ENCODE data around the gene SRPRB.
A peak's percentile ranks its signal among the peaks of the same experiment; 100 is the strongest.

Gene SRPRB, protein sequence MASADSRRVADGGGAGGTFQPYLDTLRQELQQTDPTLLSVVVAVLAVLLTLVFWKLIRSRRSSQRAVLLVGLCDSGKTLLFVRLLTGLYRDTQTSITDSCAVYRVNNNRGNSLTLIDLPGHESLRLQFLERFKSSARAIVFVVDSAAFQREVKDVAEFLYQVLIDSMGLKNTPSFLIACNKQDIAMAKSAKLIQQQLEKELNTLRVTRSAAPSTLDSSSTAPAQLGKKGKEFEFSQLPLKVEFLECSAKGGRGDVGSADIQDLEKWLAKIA

DNA sequence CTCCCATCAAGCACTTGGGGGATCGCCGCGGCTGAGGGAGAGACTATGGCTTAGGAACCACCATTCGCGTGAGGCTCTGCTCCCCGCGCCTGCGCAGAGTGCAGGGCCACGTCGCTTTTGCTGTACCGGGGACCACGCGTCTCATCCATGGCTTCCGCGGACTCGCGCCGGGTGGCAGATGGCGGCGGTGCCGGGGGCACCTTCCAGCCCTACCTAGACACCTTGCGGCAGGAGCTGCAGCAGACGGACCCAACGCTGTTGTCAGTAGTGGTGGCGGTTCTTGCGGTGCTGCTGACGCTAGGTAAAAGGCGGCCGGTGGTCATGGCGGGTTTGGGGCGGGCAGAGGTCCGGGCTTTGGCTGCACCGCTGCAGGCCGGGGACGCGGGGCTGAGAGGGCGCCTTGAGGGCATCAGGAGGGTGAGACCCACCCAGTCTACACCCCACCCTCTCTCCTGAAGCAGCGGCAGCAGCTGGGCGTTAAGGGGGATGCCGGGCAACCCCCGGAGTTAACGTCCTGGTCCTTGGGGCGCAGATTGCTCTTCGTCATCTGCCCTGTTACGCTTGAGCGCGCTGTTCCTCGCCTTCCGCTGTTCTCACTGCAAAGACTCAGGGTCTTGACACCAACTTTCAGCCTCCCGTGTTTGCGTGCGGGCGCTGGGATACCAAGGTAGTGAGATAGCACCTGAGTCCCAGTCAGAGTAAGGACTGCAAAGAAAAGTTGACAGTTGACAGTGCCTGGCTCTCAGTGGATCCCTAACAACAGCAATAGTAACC lies at the start of gene SRPRB:
Gene SRPRB (plus strand): TSS at position 114 of the 774 bp plus-strand sequence. CDS start 34 bp downstream, at position 148.
- DNase-seq = peak; percentile 95

DNA sequence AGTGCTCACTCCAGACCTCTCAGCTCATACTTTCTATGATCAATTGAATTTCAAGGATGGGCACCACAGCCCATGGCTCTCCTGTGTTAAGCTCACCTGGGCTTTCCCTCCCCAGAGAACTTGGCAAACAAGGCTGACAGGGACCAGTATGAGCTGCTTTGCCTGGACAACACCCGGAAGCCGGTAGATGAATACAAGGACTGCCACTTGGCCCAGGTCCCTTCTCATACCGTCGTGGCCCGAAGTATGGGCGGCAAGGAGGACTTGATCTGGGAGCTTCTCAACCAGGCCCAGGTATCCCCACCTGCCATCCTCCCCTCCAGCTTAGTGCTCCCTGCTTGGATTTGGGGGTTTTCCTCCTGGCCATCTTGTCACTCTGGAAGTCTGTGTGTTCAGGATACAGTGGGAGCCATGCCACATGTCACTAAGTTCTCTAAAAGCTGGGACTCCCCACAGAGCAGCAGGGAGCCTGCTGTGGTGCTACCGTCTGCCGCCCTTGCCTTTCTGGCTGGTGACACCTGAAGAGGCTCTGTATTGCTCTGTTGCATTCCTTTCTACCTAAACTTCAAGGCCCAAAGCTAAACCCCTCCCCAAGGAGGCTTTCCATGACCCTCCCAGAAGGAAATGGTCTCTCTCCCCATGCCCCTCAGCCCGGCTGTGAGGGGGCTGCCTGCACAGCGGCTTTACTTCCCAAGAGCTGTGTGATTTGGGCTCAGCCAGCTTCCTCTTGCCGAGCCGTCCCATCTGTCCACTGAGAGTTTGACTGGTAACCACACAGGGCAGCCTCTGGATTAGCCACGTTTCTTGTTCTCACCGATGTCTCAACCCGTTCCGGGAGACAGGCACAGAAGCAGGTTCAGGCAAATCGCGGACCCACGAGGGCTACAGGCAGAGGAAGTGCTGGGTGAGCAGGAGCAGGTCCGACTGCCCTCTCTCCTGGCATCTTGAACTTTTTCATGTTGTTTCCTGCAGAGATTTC lies 48.6 kb upstream of the SRPRB start:
- DNase-seq = no peak

DNA sequence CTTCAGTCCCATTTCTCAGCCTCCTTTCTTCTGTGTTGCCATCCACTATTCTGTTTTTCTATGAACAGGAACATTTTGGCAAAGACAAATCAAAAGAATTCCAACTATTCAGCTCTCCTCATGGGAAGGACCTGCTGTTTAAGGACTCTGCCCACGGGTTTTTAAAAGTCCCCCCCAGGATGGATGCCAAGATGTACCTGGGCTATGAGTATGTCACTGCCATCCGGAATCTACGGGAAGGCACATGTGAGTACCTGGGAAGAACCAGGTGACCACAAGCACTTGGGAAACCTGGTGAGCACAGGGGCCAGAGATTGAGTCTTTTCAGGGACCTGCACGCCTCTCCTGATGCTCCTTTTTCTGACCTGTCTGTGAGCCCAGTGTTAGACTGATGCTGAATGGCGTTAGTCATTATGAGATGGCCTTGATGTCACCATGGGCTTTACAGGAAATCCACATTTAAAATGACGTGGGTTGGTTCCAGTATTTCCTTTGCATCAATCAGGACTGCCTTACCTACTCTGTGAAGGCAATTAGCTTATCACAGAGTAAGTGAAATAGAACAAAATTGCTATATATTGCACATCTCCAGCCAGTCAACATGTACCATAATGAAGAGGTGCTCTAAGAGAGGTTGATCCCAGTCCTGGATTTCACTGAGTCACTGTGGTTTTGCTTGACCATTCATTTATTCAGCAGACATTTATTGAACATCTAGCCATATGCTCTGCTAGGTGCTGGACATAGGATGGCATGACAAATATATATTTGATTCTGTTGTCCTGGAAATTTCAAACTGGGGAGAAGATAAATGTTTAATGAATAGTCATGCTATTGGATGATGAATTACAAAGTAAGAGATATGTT lies 47.7 kb upstream of the SRPRB start:
- no peak for DNase-seq

DNA sequence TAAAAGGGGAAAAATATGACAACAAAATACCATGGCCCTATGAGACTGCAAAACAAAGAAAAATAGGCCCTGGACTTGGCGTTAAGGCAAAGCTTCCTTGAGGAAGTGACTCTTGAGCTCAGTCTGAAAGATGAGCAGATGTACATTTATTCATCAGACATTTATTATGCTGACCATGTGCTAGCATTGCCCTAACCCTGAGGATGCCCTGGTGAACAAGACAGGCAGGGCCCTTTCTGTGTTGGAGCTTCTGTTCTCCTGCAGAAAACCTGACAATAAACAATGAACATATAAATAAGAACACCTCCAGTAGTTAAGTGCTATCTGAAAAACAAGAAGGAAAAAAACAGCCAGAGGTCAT lies 47.1 kb upstream of the SRPRB start:
- no peak for DNase-seq

DNA sequence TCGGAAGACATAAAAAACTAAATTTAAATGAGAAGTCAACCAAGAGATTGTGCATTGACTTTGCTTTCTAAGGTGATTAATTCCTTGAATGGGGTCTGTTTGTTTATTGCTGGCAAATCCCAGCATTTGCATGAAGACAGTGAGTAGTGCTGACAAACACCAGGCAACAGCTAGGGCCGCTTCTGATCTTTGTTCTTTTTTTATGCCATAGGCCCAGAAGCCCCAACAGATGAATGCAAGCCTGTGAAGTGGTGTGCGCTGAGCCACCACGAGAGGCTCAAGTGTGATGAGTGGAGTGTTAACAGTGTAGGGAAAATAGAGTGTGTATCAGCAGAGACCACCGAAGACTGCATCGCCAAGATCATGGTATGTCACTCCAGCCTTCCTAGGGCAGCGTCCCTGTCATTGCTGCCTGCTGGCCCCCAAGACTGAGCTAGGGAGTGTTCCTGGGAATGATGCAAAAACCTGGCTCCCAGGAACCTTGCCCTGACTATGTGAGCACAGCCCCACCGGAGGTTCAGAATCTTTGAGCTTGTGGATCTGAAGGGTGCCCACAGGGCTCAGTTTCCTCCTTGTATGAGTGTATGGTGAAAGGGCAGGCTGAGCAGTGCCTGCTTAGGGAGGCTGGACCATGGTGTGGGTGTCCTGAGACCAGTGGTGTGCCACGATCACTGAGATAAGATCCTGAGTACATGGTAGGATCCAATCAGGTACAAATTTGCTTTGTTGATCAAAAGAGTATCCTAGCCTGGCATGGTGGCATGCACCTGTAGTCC lies 46.5 kb upstream of the SRPRB start:
- DNase-seq = no peak

DNA sequence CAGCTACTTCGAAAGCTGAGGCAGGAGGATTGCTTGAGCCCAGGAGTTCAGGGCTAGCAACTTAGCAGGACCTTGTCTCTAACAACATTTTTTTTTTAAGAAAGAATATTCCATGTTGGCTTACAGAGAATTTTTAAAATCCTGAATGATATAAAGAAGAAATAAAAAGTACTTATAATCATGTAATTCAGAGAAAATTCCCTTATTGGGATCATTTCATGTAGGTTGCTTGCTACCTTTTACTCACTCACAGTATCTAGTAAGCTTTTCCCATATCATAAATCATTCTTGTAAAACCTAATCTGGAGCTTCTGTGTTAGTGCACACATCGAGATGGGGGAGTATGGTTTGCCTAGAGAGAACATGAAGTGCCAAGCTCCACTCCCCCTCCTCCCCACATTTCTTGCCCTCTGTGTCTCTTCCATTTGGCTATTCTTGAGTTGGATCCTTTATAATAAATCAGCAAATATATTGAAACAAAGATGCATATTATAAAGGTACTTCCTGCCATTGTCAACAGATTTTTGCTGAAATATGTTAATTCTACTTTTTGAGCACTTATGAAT lies 45.8 kb upstream of the SRPRB start:
- peak; percentile 13 for DNase-seq

DNA sequence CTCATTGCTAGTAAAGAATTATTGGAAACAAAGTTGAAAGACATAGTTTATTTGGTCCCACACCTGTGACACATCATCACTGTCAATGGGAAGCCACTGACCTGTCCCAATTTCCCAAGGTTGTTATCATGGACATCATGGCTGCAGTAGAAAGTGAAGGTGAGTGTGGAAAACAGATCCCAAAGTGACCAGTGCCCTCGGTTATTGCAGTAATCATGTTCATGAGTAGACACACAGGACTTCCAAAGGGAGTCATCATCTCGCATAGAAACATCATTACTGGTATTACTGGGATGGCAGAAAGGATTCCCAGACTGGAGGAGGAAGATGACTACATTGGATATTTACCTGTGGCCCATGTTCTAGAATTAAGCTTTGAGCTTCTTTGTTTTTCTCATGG lies 44.7 kb upstream of the SRPRB start:
- no peak for DNase-seq

DNA sequence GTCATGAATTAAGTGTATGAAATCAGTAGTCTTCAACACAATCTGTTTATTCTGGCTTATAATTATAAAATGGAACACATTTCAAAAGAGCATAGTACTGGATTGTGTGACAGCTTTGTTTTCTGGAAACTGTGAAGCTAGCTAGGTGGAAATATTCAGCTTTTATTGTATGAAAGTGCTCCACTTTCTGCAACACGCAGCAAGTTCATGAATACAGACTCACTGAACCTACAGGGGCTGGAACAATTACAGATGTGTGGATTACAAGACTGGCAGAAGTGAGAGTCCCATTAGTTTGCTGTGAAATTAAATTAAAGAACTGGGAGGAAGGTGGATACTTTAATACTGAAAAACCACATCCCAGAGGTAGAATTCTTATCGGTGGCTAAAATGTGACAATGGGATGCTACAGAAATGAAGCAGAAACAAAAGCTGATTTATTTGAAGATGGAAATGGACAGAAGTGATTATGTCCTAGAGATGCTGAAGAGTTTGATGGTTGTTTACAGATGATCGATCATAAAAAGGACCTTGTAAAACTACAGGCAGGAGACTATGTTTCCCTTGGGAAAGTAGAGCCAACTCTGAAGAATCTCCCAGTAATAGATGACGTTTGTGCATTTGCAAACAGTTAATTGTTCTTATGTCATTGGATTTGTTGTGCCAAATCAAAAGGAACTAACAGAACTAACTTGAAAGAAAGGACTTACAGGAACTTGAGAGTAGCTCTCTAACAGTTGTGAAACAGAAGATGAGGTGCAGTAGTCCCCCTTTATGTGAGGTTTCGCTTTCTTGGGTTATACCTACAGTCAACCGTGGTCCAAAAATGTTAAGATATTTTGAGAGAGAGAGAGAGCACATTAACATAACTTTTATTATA lies 43.8 kb upstream of the SRPRB start:
- DNase-seq = no peak

DNA sequence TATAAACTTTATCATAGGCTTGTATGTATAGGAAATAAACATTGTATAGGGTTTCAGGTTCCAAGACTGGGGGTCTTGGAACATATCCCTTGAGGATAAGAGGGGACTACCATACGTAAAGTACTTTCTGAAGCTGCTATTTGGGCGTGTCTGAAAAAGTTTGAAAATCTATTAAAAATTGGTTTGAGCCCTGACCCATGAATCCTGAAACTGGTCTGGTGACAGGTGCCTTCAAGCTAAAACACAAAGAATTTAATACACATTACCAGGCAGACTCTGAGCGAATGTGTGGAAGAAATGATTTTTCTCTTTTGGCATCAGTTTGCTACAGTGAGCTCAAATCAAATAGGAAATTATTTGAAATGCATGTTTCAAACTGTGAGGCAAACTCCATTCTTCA lies 43.1 kb upstream of the SRPRB start:
- no peak for DNase-seq

DNA sequence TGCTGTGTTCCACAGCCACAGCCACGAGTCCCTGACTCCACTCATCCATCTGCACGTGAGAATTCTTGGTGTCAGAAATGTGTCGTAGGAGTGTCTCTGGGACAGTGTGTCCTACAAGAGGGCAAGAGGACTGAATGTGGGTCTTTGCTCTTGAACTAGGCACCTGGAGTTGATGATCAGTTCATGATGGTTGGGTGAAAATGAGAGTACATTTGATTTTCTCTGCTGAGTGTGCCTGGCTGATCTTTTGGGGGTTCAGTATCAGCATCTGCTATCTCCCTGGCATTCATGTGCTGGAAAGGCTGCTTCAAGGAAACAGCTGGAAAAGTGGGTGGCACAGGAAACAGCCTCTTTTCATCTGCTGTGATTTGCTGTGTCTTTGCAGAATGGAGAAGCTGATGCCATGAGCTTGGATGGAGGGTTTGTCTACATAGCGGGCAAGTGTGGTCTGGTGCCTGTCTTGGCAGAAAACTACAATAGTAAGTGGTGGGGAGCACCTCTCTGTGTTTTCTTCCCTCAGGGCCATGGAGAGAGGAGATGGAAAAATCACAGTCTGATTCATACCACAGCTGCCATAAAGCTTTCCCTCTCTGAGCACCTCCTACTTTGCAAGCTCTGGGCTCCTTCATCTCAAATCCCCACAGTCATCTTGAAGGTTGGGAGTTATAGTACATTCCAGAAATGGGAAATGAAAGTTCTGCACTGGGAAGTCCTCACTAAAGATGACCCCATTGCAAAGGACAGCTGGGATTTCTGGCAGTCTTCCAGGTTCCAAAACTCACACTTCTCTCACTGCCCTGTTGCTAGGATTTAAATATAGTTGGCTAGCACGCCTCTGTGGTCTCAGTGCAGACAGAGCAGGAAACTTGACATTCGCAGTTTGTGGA lies 41.6 kb upstream of the SRPRB start:
- DNase-seq = no peak

DNA sequence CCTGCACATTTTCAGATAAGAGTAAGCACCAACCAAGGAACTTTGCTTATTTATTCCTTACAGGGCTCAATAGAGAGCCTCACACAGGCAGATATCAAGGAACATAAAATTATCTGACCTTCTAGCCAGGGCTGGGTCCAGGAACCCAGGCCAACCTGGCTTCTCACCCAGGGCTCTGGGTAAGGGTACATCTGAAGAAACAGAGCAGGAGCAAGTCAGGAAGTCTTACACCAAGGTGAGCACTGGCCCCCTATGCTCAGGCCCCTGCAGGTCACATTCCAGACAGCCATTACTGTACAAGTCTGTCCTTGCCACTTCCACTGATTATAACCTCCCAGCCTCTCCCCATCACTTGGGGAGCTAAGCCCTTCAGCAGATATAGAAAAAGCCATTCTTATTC lies 40.4 kb upstream of the SRPRB start:
- DNase-seq = no peak

DNA sequence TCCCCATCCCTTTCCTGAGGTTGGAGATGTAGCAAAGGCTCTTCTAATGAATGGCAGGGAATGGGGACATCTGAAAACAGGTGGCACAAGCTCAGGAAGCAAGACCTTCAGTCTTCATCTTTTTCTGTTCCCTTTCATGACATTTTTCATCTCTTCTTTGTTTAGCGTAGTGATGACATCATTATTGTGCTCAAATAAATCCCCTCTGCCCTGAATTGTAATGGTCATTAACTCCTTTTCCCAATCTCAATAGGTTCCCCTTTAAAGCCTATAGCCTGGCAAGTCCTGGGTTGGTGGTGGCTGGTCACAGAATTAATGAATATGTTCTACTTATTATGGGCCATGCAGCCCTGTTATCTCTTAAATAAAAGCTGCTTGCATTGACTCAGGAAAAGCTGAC lies 38.0 kb upstream of the SRPRB start:
- no peak for DNase-seq

DNA sequence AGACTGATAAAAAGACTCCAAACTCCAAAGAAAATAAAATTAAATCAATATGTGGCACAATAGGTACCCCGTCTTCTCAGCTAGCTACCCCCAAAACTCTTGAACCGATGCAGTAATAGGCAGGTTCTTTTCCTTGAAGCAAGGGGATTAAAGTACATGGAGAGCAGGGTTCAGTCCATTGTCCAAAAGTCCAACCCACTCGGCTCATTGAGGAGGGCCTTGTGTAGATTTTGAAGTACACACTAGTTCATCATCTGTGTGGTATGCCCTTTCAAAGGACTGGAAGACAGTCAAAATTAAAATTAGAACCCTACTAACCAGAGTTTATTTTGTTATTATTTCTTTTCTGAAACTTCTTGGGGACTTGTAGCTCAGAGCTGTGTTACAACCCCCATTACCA lies 36.1 kb upstream of the SRPRB start:
- no peak for DNase-seq

DNA sequence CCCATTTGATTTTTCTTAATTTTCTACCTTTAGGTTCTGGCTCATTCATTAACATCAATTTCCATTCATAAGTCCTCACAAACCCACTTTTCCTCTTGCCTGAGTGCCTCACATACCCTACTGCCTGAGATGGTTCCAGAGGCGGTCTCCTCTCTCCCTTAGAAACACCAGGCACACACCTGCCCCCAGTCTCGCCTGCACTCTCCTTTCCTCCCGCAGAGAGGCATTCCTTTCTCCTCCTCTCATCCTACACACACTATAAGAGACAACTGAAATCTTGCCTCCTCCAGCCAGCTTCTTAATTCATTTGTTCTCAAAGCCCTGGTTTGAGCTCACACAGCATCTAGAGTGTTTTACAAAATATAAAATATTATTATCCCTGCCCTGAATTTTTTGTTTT lies 31.9 kb upstream of the SRPRB start:
- no peak for DNase-seq

DNA sequence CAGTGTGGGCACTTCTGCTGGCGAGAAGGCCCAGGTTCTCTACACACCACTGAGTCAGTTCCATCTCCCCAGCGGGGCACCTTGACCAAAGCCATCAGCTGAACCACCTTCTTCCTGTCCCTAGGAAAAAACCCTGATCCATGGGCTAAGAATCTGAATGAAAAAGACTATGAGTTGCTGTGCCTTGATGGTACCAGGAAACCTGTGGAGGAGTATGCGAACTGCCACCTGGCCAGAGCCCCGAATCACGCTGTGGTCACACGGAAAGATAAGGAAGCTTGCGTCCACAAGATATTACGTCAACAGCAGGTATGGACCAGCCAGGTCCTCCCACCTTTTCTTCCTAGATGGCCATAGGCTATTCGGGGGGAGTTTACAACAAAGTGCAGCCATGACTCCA lies 30.3 kb upstream of the SRPRB start:
- no peak for DNase-seq

DNA sequence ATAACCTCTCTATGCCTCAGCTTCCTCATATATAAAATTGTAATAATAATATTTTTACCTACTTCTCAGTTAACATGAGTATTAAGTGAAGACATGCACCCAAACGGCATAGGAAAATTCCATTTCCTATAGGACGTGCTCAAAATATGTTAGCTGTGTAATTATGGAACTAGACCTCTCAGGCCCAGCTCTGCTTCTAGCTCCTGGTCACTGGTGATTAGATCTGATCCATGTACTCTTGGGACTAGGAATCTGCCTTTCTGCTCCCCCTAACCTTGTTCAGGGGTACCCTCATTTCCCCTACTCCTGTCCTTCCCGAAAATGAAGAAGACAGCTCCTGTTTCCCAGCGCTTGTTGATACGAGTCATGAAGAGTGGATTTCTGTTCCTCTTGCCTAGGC lies 29.8 kb upstream of the SRPRB start:
- DNase-seq = no peak

DNA sequence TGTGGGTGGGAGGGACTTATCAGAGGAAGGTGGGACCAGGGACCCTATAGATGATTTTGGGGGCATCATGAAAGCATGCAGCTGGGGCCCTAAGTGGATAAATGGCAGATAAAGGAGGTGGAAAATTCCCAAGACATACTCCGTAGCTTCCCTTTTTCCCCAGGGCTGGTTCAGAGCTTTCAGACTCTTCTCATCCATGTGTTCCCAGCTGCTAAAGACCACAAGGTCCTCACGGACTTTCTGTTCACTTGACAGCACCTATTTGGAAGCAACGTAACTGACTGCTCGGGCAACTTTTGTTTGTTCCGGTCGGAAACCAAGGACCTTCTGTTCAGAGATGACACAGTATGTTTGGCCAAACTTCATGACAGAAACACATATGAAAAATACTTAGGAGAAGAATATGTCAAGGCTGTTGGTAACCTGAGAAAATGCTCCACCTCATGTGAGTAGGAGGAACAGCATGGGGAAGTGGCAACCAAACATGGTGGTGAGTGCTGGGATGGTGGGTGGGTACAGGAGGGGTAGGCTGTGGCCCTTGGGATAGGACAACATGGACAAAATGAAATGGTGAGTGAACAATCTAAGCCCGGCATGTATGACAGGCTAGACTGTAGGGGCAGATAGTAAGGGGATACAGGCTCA lies 28.7 kb upstream of the SRPRB start:
- peak; percentile 11 for DNase-seq

DNA sequence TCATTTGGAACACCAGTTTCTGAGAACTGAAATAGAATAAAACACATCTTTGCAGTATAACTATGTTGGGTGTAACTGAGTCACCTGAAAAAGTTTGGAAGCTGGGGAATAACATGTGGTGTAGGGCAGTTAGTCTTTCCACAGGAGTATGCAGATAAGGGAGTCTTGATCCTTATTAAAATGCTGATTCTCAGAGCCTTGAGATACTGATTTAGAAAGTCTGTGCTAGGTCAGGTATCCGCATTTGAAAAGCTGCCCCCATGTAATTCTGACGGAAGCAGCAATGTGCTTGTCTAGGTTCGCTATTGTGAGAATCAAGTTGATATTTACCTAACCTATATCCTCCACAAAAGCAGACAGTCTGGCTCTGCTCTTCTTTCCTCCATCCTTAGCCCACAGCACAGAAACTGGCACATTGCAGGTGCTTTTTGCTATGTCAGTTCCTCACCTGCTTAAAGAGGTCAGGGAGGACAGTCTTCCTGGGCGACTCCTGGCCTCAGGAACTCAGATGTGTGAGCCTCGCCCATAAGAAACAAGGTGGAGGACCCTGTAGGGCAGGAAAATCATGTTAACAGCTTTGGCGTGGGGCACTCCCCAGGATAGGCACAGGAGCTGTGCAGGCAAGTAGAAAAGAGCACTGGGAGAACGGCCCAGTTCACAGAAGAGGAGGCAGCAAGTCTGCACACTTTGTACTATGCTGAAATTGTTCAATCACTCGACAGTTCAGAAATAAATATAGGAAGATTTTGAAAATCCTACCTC lies 27.6 kb upstream of the SRPRB start:
- no peak for DNase-seq

Data from OCI-M1 (cell line).